Endothelial cell of umbilical vein (primary cell): ENCODE measurements around the gene CHAC1. TPM values are rescaled to one million over a fixed set of nuclear protein-coding genes. Genes with fewer than 3 reads are reported as not detected.

Source experiments
- BruUV-seq: library from RNA; stranded (reverse); fragments of 400-500 nt; replicated peaks from 2 replicates; lab custom pipeline; 2021; lab: Mats Ljungman, UMichigan
- CTCF ChIA-PET: fragments of 300-600, 350-600 bp; sonication (Branson Sonifier 250); formaldehyde crosslinking; loops from one replicate; lab custom pipeline; 2021; ENCODE audit warnings: antibody characterized with exemption, inconsistent platforms; lab: Charles Lee
- POLR2A ChIA-PET: fragments of 300-600, 350-600 bp; sonication (Branson Sonifier 250); formaldehyde crosslinking; loops from one replicate; lab custom pipeline; 2021; ENCODE audit warnings: antibody characterized with exemption, inconsistent platforms; lab: Charles Lee
- DNase-seq: peaks from one replicate; pipeline ENCODE4 v3.0.0-alpha.2; 2011; ENCODE audit warnings: low read depth, low spot score
- FAIRE-seq: peaks from 2 replicates; lab custom pipeline; 2011; peaks lifted over from hg19 to GRCh38; lab: Jason Lieb, UNC
- H2AFZ ChIP-seq: 2 replicates; pipeline ENCODE4 v1.6.0; 2012; ENCODE audit warnings: low read depth, low read length, control low read depth, inconsistent platforms
- H3K27ac ChIP-seq: 2 replicates; pipeline ENCODE4 v1.5.1; 2011; ENCODE audit warnings: low read depth, mild to moderate bottlenecking, control low read depth, low read length, moderate library complexity; ENCODE audit not compliant: insufficient read depth
- H3K27me3 ChIP-seq, 2 experiments: 2 replicates each; pipeline versions ENCODE4 v1.6.0 to v1.6.1; 2011; ENCODE audit warnings: low read length in 2 of 2, mixed read lengths in 1 of 2; ENCODE audit not compliant: control insufficient read depth in 2 of 2, insufficient read depth in 2 of 2
- H3K36me3 ChIP-seq, 2 experiments: 2 replicates in 1 of 2; 3 replicates in 1 of 2; pipeline ENCODE4 v1.5.1; 2011; ENCODE audit warnings: low read length in 2 of 2, mild to moderate bottlenecking in 1 of 2, moderate library complexity in 1 of 2; ENCODE audit not compliant: control insufficient read depth in 2 of 2, insufficient read depth in 2 of 2; ENCODE audit errors: extremely low read depth in 1 of 2
- H3K4me1 ChIP-seq: 3 replicates; pipeline ENCODE4 v1.5.1; 2011; ENCODE audit warnings: mild to moderate bottlenecking, low read length; ENCODE audit not compliant: control insufficient read depth, insufficient read depth; ENCODE audit errors: extremely low read depth
- H3K4me2 ChIP-seq: 2 replicates; pipeline ENCODE4 v1.6.1; 2011; ENCODE audit warnings: low read length, control low read depth, mixed read lengths; ENCODE audit not compliant: insufficient read depth
- H3K4me3 ChIP-seq, 3 experiments: fragments of 200-600 bp in 1 of 3; sonication (generic), shearing (Covaris generic) in 1 of 3; replicated peaks in 1 of 3; 2 replicates each; pipeline ENCODE4 v1.5.1; 2011 to 2016; ENCODE audit warnings: control low read depth in 3 of 3, low read length in 3 of 3, mild to moderate bottlenecking in 2 of 3, inconsistent platforms in 1 of 3, low read depth in 1 of 3, moderate library complexity in 1 of 3; ENCODE audit not compliant: insufficient read depth in 1 of 3
- H3K79me2 ChIP-seq: 2 replicates; pipeline ENCODE4 v1.6.0; 2012; ENCODE audit warnings: low read length, inconsistent platforms; ENCODE audit not compliant: control insufficient read depth, insufficient read depth
- H3K9ac ChIP-seq: replicated peaks from 2 replicates; pipeline ENCODE3; 2011; ENCODE audit warnings: low read length, control low read depth; ENCODE audit not compliant: insufficient read depth; ENCODE audit errors: extremely low read depth
- H3K9me1 ChIP-seq: replicated peaks from 3 replicates; pipeline ENCODE4 v1.6.0; 2011; ENCODE audit warnings: mild to moderate bottlenecking, low read length; ENCODE audit not compliant: control insufficient read depth, insufficient read depth; ENCODE audit errors: extremely low read depth
- H3K9me3 ChIP-seq: replicated peaks from 2 replicates; pipeline ENCODE4 v1.5.1; 2012; ENCODE audit warnings: low read length, inconsistent platforms; ENCODE audit not compliant: control insufficient read depth, insufficient read depth
- H4K20me1 ChIP-seq: replicated peaks from 2 replicates; pipeline ENCODE3; 2011; ENCODE audit warnings: mild to moderate bottlenecking, low read length; ENCODE audit not compliant: control insufficient read depth, insufficient read depth; ENCODE audit errors: extremely low read depth
- CTCF ChIP-seq, 2 donors: IDR thresholded peaks; 1 replicate in 1 of 2; 2 replicates in 1 of 2; pipeline ENCODE4 v1.5.1; 2011; ENCODE audit warnings: low read length in 2 of 2, mild to moderate bottlenecking in 2 of 2, moderate library complexity in 2 of 2, control low read depth in 1 of 2, inconsistent platforms in 1 of 2, low read depth in 1 of 2; ENCODE audit not compliant: insufficient read depth in 1 of 2; ENCODE audit errors: extremely low read depth in 1 of 2
- EZH2 ChIP-seq: IDR thresholded peaks from 2 replicates; pipeline ENCODE4 v1.6.1; 2012; ENCODE audit warnings: borderline replicate concordance, low read depth, mild to moderate bottlenecking, moderate library complexity, low read length, inconsistent platforms; ENCODE audit not compliant: severe bottlenecking
- FOS ChIP-seq: IDR thresholded peaks from 2 replicates; pipeline ENCODE4 v1.6.1; 2011; ENCODE audit warnings: mild to moderate bottlenecking, low read length, moderate library complexity, borderline replicate concordance; ENCODE audit not compliant: insufficient read depth
- GATA2 ChIP-seq: IDR thresholded peaks from 2 replicates; pipeline ENCODE4 v1.7.0; 2011; ENCODE audit warnings: low read depth, mild to moderate bottlenecking, moderate library complexity, mixed read lengths, low read length; ENCODE audit not compliant: insufficient read length, insufficient read depth
- JUN ChIP-seq: IDR thresholded peaks from 2 replicates; pipeline ENCODE4 v1.6.1; 2011; ENCODE audit warnings: borderline replicate concordance, low read depth; ENCODE audit not compliant: insufficient read length, insufficient read depth
- MYC ChIP-seq: IDR thresholded peaks from one replicate; pipeline ENCODE4 v1.6.1; 2011; ENCODE audit warnings: mild to moderate bottlenecking, low read depth, low read length
- POLR2A ChIP-seq: IDR thresholded peaks from 2 replicates; pipeline ENCODE4 v1.6.1; 2012; ENCODE audit warnings: low read depth, mild to moderate bottlenecking, control low read depth, low read length
- POLR2AphosphoS5 ChIP-seq: IDR thresholded peaks from 2 replicates; pipeline ENCODE4 v1.6.1; 2012; ENCODE audit warnings: low read depth, mild to moderate bottlenecking, control low read depth, low read length, moderate library complexity; ENCODE audit not compliant: insufficient read depth
- dilution Hi-C: fragments of 300-500 bp; cut with MboI; formaldehyde crosslinking; loops from one replicate; pipeline ENCODE4 v1.15.0; 2019; ENCODE audit warnings: low sequenced_read_pairs; ENCODE audit not compliant: extremely low pct_ligation_motif_present
- intact Hi-C: fragments of 100-400 bp; cut with micrococcal nuclease; formaldehyde crosslinking; loops from one replicate; pipeline ENCODE4 v1.10.0; 2022
- polyA plus RNA-seq, 4 experiments: library from polyadenylated mRNA; depleted of rRNA in 3 of 4; stranded (reverse) in 3 of 4; unstranded in 1 of 4; fragments of >200 nt; gene quantifications; 2 replicates each; pipeline versions ENCODE4 v1.2.1 to v1.2.3, GENCODE V29; 2011 to 2012; ENCODE audit warnings: missing spikeins in 1 of 4
- total RNA-seq: library from RNA; stranded (reverse); gene quantifications from 2 replicates; pipeline ENCODE4 v1.2.3, GENCODE V29; 2021
- TF ChIP-seq, protein P1 (sequence below): IDR thresholded peaks from 2 replicates; pipeline ENCODE4 v1.6.1; 2011; ENCODE audit not compliant: insufficient read depth, insufficient read length

The CHAC1 gene
- total and polyA plus RNA-seq, 2 donors (not counting 3 experiments of a cell fraction or from before 2014, with no cell fraction given): 4.6 to 25.7 TPM

GRCh38 chr15:40974879-40975278, 21.6 kb downstream of the CHAC1 start:
- no peaks in the 10 kb centered on the region for H3K9me3 ChIP-seq
- DNase-seq (no peak), FAIRE-seq (no peak)
- H3K36me3 ChIP-seq: peaks cover 11 to 24% of the 10 kb centered on the region in 2 experiments
- TF ChIP-seq EZH2 (no peak), GATA2 (no peak), POLR2AphosphoS5 (no peak), JUN (no peak), CTCF (IDR thresholded peaks at IDR 0.05; ENCODE audit: extremely low read depth in 1 of 2, insufficient read depth in 1 of 2, low read depth in 1 of 2, low read length in 2 of 2) (no peak), POLR2A (no peak), FOS (no peak), MYC (no peak)
- TF ChIP-seq, protein P1, sequence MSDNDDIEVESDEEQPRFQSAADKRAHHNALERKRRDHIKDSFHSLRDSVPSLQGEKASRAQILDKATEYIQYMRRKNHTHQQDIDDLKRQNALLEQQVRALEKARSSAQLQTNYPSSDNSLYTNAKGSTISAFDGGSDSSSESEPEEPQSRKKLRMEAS: no peak
- no peak overlapping the region for H3K4me3 ChIP-seq
- dilution Hi-C loops: no loop called here
- H2AFZ ChIP-seq: no peak overlapping the region
- no TSS peak for BruUV-seq
- H3K27ac ChIP-seq: no peak overlapping the region
- H3K4me1 ChIP-seq: no peaks in the 10 kb centered on the region
- ChIA-PET POLR2A (no interaction called here), CTCF (interaction anchor here (0.9 to 5.6 kb wide), 5 partner anchors 10 to 209 kb away, joined by 4 to 31 read pairs (median 4); no protein-coding TSS in a partner anchor)
- H3K9me1 ChIP-seq: no peaks in the 10 kb centered on the region
- H3K9ac ChIP-seq: no peak overlapping the region
- intact Hi-C loops: no loop called here
- H3K79me2 ChIP-seq: no peaks in the 10 kb centered on the region
- no peaks in the 10 kb centered on the region for H4K20me1 ChIP-seq
- no peak overlapping the region for H3K4me2 ChIP-seq
- no peaks in the 10 kb centered on the region for H3K27me3 ChIP-seq
